DOHH2 (cell line): ENCODE data around the gene COL26A1.

ENCODE experiments used
- H3F3A ChIP-seq: fragments of 200-600 bp; sonication (generic), shearing (Covaris generic); 2 replicates; pipeline ENCODE4 v1.6.0; 2016; ENCODE audit warnings: antibody characterized with exemption, mild to moderate bottlenecking; ENCODE audit not compliant: control insufficient read depth, insufficient read depth
- H3K27ac ChIP-seq: fragments of 200-600 bp; sonication (generic); 2 replicates; pipeline ENCODE4 v1.5.1; 2014; ENCODE audit warnings: low read depth, mild to moderate bottlenecking, low read length, moderate library complexity
- H3K27me3 ChIP-seq: fragments of 200-600 bp; sonication (generic); 2 replicates; pipeline ENCODE4 v1.6.1; 2014; ENCODE audit warnings: mild to moderate bottlenecking, low read length, mixed read lengths; ENCODE audit not compliant: control insufficient read depth
- H3K36me3 ChIP-seq: fragments of 200-600 bp; sonication (generic); 2 replicates; pipeline ENCODE4 v1.6.1; 2014; ENCODE audit warnings: mild to moderate bottlenecking, low read length, moderate library complexity, mixed read lengths; ENCODE audit not compliant: control insufficient read depth
- H3K4me1 ChIP-seq: fragments of 200-600 bp; sonication (generic); 2 replicates; pipeline ENCODE4 v1.6.1; 2014; ENCODE audit warnings: mild to moderate bottlenecking, low read length, mixed read lengths; ENCODE audit not compliant: control insufficient read depth
- H3K4me2 ChIP-seq: fragments of 200-600 bp; sonication (generic); 2 replicates; pipeline ENCODE4 v1.6.0; 2014; ENCODE audit warnings: mild to moderate bottlenecking, low read length, moderate library complexity
- H3K4me3 ChIP-seq: fragments of 200-600 bp; sonication (generic); 2 replicates; pipeline ENCODE4 v1.5.1; 2014; ENCODE audit warnings: mild to moderate bottlenecking, low read length, mixed read lengths
- H3K79me2 ChIP-seq: fragments of 200-600 bp; sonication (generic); 2 replicates; pipeline ENCODE4 v1.6.1; 2014; ENCODE audit warnings: mild to moderate bottlenecking, low read length, mixed read lengths; ENCODE audit not compliant: control insufficient read depth
- H3K9me2 ChIP-seq: fragments of 200-600 bp; sonication (generic); replicated peaks from 2 replicates; pipeline ENCODE4 v1.6.1; 2014; ENCODE audit warnings: mild to moderate bottlenecking, low read length, mixed read lengths; ENCODE audit not compliant: control insufficient read depth
- H3K9me3 ChIP-seq: fragments of 200-600 bp; sonication (generic); 2 replicates; pipeline ENCODE4 v1.6.1; 2014; ENCODE audit warnings: antibody characterized with exemption, low read length, mixed read lengths; ENCODE audit not compliant: control insufficient read depth, insufficient read depth
- H4K20me1 ChIP-seq: fragments of 200-600 bp; sonication (generic); 2 replicates; pipeline ENCODE4 v1.6.0; 2014; ENCODE audit warnings: low read depth, mild to moderate bottlenecking, antibody characterized with exemption, low read length, moderate library complexity; ENCODE audit not compliant: control insufficient read depth, insufficient read depth
- CTCF ChIP-seq: fragments of 200-600 bp; sonication (generic); IDR thresholded peaks from one replicate; pipeline ENCODE4 v1.5.1; 2014; ENCODE audit warnings: antibody characterized with exemption, mild to moderate bottlenecking, low read depth, low read length; ENCODE audit not compliant: poor library complexity, severe bottlenecking
- EZH2phosphoT487 ChIP-seq: fragments of 200-600 bp; sonication (generic); IDR thresholded peaks from 2 replicates; pipeline ENCODE4 v1.6.1; 2017; ENCODE audit warnings: borderline replicate concordance, mild to moderate bottlenecking, antibody characterized with exemption, low read length, moderate library complexity, mixed read lengths

COL26A1 gene

GRCh38 chr7:101418694-101419093 is 56.0 kb downstream of the COL26A1 start:
- Histone ChIP-seq H3K4me2 (no peak overlapping the region), H3K36me3 (no peaks in the 10 kb centered on the region), H3K4me1 (no peaks in the 10 kb centered on the region), H4K20me1 (no peaks in the 10 kb centered on the region), H3K4me3 (no peak overlapping the region), H3K9me3 (no peaks in the 10 kb centered on the region), H3K9me2 (no peaks in the 10 kb centered on the region), H3K79me2 (no peaks in the 10 kb centered on the region), H3K27ac (no peak overlapping the region), H3F3A (no peaks in the 10 kb centered on the region), H3K27me3 (peaks cover 3% of the 10 kb centered on the region; the same call in 1 of the 2 replicates)
- TF ChIP-seq CTCF (no peak), EZH2phosphoT487 (no peak)

DNA sequence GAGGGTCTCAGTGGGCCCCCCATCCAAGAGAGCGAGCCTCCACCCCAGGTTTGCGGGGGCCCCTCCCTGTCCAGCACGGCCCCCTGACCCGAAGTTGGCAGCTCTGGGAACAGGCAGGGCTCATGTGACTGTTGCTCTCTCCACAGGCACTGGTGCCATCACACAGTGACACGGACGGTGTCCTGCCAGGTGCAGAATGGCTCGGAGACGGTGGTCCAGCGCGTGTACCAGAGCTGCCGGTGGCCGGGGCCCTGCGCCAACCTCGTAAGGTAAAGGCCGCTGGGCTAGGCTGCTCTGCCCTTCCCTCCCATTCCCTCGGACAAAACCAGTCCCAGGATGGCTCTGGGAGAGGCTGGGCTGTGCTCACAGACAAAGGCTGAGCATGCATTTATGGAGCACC is 57.2 kb downstream of the COL26A1 start:
- H3F3A ChIP-seq, result no peaks in the 10 kb centered on the region
- no peaks in the 10 kb centered on the region for H3K4me1 ChIP-seq
- no peaks in the 10 kb centered on the region; the same call in 1 of the 2 replicates for H3K27me3 ChIP-seq
- H3K27ac ChIP-seq, result no peak overlapping the region
- TF ChIP-seq EZH2phosphoT487 (no peak), CTCF (no peak)
- H3K9me2 ChIP-seq, result no peaks in the 10 kb centered on the region
- H3K36me3 ChIP-seq, result no peaks in the 10 kb centered on the region
- no peak overlapping the region for H3K4me3 ChIP-seq
- H4K20me1 ChIP-seq, result no peaks in the 10 kb centered on the region
- H3K4me2 ChIP-seq, result no peak overlapping the region
- no peaks in the 10 kb centered on the region for H3K79me2 ChIP-seq
- no peaks in the 10 kb centered on the region for H3K9me3 ChIP-seq

DNA sequence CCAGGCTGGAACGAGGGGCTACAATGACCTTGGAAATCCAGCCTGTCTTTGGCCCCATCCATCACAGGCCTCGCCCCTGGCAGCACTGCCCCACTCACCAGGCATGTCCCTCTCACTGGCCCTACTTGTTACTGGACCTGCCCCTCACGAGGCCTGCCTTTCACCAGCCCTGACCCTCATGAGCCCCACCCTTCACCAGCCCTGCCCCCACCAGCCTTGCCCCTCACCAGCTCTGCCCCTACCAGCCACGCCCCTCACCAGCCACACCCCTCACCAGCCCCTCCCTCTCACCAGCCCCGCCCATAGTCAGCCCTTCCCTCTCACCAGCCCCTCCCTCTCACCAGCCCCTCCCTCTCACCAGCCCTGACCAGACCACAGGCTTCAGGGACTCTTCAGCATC is 57.8 kb downstream of the COL26A1 start:
- Histone ChIP-seq H3K27me3 (no peaks in the 10 kb centered on the region; the same call in 1 of the 2 replicates), H3K27ac (no peak overlapping the region), H3K9me3 (no peaks in the 10 kb centered on the region), H3F3A (no peaks in the 10 kb centered on the region), H3K4me1 (no peaks in the 10 kb centered on the region), H3K36me3 (no peaks in the 10 kb centered on the region), H3K4me2 (no peak overlapping the region), H3K79me2 (no peaks in the 10 kb centered on the region), H3K4me3 (no peak overlapping the region), H3K9me2 (no peaks in the 10 kb centered on the region), H4K20me1 (no peaks in the 10 kb centered on the region)
- TF ChIP-seq CTCF (no peak), EZH2phosphoT487 (no peak)
